CD4-positive, alpha-beta T cell treated with Interleukin-17A for 1 hour (primary cell): ENCODE measurements around the gene CAV3.
"Not testable (repeated sequence)": the region's sequence is repeated elsewhere in the genome, so short reads cannot be mapped to it uniquely, and the experiment has no call there.

Experiments used
- DNase-seq: peaks from one replicate; pipeline ENCODE4 v3.0.0-alpha.2; 2020

Gene CAV3

GRCh38 chr3:8733332-8734094 is at the start of gene CAV3:
TSS of gene CAV3 (plus strand) at chr3:8733802. CDS start at chr3:8733877, 75 bp downstream.
- DNase-seq, result no peak

- not testable (repeated sequence) for DNase-seq
These were observed 48.6 kb upstream of the CAV3 start for GRCh38 chr3:8684992-8685391.

DNA sequence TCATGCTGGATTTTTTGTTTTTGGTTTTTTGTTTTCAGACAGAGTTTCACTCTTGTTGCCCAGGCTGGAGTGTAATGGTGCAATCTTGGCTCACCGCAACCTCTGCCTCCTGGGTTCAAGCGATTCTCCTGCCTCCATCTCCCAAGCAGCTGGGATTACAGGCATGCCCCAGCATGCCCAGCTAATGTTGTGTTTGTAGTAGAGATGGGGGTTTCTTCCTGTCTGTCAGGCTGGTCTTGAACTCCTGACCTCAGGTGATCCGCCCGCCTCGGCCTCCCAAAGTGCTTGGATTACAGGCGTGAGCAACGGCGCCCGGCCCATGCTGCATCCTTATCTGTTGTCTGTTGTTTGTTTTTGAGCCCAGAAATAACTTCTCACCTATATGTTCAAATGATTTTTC is 42.3 kb upstream of the CAV3 start:
- DNase-seq, result not testable (repeated sequence)

DNA sequence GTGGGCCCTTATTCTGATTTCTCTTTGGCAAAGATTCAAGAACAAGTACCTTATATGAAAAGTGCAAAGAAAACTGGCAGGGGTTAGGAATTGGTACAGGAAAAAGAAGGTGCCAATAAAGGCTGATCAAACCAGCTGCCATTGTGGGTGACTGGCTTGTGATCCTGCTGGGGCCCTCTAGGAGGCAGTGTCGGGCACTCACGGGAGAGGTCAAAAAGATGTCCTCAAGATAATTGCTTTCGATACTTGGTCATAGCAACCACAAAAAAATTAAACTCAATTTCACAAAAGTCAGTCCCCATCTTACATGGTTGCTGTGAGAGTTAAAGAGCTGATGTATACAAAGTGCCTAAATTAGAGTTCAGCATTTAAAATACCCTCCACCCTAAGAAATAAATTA is 31.0 kb upstream of the CAV3 start:
- DNase-seq, result no peak

- DNase-seq, result no peak
These were observed 28.0 kb upstream of the CAV3 start for GRCh38 chr3:8705575-8705974.

DNA sequence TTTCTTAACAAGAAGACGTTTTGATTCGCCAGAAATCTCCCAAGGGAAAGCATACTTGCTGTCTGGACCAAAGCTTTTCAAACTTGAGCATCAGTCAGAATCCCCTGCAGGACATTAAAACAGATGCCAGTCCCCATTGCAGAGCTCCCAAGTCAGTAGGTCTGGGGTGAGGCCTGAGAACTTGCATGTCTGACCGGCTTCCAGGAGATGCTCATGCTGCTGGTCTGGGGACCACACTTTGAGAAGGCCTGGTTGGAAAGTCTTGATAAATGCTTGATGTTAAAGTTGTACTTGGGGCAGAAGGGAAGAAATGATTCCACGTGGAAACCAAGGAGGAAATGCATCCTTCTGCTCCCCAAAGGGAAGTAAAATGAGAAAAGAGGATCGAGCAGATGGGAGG is 24.3 kb upstream of the CAV3 start:
- no peak for DNase-seq

DNA sequence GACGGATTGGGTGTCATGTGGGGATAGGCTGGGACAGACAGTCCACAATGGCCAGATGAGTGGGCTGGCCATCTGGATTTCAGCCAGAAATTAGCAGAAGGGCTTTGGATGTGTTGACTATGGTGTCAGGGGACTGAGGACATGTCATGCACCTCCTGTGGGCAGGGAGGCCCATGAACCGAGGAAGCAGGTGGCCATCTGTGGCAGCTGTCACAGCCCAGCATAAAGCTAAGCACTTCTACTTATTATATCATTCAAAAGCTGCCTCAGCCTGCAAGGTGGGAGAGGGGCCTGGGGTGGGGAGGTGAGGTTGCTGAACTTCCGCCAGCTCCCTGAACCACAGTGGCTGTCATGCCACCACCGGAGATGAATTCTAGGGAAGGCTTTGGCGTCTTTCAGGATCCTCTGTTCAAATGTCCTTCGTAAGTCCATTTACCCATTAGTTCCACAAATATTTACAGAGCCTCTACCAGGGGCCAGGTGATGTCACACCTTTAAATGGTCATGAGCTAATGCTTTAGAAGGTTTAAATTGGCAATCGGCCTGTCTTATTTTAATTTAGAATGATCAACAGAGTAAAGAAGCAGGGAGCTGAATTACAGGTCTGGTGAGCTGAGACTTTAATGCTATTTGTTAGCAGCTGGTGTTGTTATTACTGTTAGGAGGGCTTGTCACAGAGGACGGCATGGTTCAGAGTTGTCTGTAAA is 23.6 kb upstream of the CAV3 start:
- no peak for DNase-seq

DNA sequence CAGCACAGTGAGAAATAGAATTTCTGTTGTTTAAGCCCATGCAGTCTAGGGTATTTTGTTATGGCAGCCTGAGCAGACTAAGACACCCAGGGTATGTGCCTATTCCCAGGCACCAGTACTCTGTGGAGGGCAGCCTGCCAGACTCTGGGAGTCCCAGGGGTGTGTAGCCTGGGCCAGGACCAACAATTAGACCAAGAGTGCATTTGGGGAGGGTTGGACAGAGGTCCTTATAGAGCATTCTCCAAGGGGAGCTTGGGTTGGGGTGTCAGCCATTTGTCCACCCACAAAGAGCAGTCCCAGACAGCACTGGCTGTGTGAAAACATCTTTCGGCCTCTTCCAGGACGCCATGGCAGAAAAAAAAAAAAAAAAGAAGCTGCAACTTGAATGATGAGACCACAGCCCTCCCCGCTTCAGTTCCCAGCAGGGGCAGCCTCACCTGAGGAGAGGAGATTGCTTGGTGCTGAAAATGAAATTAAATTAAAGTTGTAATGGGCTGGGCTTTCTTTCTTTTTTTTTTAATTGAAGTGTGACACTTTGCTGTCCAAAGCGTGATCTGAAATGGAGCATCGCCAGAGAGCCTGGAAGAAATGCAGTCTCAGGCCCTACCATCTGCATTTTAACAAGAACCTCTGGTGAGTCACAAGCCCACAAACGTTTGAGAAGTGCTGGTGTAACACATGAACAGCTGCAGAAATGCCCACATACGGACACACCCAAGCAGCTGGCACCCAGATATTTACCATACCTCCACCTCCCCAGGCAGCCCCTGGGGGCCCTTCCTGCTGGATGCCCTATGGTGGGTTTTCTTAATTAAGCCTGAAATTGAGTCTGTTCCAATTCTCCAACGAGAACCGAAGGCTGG is 21.3 kb upstream of the CAV3 start:
- peak; percentile 19 for DNase-seq

GRCh38 chr3:8712908-8713255 is 20.7 kb upstream of the CAV3 start:
- DNase-seq, result no peak

DNA sequence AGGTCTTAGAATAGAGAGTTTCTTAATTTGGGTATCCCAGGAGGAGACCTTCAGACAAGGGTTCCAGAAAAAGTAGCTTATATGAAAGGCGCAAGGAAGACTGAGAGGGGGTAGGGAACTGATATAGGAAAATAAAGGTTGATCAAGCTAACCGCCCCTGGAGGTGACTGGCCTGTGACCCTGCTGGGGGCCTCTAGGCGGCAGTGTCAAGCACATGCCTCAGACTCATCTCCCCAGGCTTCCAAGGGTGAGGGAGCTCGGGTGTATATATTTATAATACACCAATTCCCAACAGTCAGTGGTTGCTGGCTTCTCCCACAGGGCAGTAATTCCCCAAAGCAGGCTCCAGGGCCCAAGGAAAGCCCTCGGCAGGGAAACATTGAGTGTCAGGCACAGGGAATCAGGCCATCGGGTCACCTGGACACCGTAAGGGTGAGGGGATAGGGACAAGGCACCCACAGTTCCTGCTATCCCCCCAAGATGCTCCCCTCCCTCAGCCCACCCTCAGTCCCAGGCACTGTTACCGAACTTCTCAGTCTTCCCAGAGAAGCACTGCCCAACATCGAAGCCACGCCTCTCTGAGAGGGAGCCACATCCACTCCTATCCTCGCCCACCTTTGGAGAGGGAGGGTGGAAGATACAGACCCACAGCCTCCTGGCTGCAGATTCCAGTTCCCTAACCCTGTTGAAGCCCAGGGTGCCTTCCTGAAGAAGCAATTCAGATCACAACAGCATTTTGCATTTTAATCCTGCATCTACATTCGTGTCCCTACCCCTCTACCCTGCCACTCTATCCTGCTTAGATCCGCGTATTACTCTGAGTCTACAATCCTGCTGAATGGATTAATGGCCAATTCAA is 19.5 kb upstream of the CAV3 start:
- no peak for DNase-seq

DNA sequence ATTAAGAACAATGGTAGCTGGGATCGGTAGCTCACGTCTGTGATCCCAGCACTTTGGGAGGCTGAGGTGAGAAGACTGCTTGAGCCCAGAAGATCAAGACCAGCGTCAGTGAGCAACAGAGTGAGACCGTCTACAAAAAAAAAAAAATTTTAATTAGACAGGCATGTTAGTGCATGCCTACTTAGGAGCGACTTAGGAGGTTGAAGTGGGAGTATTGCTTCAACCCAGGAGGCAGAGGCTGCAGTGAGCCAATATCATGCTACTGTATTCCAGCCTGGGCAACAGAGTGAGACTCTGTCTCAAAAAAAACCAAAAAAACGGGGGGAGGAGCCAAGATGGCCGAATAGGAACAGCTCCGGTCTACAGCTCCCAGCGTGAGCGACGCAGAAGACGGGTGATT is 17.8 kb upstream of the CAV3 start:
- DNase-seq, result not testable (repeated sequence)

- DNase-seq, result no peak
These were observed 10.8 kb upstream of the CAV3 start for GRCh38 chr3:8722808-8723207.

- DNase-seq, result no peak
These were observed 10.0 kb upstream of the CAV3 start for GRCh38 chr3:8723612-8724011.

GRCh38 chr3:8724108-8724752 is 9.4 kb upstream of the CAV3 start:
- no peak for DNase-seq

DNA sequence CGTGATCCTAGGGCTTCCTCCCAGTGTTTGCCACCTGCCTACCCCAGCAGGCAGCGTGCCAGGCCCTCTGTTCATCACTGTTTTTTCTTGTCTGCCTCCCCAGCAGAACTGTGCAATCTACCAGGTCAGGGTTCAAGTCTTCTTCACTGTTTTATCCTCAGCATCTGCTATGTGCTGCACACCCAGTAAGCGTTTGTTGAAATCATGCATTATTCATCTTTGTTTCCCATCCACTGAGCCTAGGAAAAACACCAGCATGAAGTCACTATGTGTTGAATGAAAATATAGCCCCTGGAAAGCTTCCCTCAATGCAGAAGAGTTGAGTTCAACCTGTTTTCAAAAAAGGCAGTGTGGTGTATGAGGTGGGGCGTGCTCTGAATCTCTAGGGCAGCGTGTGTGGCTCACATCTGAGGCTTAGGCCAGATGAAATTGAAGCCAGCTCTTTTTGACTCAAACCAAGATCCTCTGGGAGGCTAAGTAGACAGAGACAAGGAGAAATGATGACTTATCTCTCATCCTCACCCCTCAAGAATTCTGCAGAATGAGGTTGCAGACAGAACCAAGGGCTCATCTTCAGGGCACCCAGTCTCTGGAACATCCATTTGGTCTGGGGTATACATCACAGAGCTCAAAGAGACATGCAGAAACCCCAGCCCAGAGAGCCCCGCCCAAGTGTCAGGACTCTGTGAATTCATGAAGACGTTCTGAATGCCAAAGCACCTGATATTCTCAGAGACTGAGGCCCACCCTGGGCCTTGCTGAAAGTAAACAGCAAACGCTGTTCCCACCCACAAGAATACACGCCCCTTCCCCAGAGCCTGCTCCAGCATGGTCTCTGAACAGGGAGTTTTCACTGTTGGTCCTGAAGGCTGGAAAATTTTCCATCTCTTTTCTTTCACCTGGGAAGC is 5.7 kb upstream of the CAV3 start:
- DNase-seq, result no peak

GRCh38 chr3:8729479-8729878 is 4.1 kb upstream of the CAV3 start:
- DNase-seq, result no peak

- DNase-seq, result no peak
These were observed 2.9 kb upstream of the CAV3 start for GRCh38 chr3:8730656-8731055.

GRCh38 chr3:8732413-8732812 is 1.2 kb upstream of the CAV3 start:
- no peak for DNase-seq

- DNase-seq, result no peak
These were observed 706 bp downstream of the CAV3 start for GRCh38 chr3:8734137-8734878.

DNA sequence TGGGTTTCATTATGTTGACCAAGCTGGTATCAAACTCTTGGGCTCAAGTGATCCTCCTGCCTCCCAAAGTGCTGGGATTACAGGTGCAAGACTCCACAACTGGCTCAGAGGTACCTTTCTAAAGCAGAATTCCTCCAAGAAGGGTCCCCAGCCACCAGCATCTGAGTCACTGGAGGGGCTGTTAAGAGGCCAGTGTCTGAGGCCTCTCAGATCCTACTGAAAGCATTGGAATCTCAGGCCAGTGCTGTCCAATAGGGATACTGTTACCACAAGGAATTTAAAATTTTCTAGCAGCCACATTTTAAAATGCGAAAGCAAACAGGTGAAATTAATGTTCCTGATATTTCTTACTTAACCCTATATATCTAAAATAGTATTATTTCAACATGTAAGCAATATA is 1.3 kb downstream of the CAV3 start:
- no peak for DNase-seq
